Measurements from ENCODE around the gene DBX1. TPM values are rescaled to one million over a fixed set of nuclear protein-coding genes. Genes with fewer than 3 reads are reported as not detected.

The DBX1 gene
- total and polyA plus RNA-seq, 2 of the 13 experiments (the other 11 are each of a cell fraction or from before 2014, with no cell fraction given), result not detected

DNA sequence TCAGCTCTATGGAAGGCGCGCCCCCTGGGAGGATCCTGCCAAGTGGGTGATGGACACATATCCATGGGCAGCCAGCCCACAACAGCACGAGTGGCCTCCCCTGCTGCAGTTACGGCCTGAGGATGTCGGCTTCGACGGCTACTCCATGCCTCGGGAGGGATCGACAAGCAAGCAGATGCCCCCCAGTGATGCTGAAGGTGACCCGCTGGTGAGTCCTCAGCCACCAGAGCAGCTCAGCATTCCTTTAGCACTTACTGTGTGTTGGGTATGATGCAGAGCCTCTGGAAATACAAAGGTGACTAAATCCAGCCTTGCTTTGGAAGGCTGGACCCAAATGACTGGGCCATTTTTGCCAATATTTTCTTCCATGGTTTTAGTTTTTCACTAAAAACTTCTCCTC, 45.7 kb downstream of the DBX1 start (continued):
- TF ChIP-seq, protein P1, sequence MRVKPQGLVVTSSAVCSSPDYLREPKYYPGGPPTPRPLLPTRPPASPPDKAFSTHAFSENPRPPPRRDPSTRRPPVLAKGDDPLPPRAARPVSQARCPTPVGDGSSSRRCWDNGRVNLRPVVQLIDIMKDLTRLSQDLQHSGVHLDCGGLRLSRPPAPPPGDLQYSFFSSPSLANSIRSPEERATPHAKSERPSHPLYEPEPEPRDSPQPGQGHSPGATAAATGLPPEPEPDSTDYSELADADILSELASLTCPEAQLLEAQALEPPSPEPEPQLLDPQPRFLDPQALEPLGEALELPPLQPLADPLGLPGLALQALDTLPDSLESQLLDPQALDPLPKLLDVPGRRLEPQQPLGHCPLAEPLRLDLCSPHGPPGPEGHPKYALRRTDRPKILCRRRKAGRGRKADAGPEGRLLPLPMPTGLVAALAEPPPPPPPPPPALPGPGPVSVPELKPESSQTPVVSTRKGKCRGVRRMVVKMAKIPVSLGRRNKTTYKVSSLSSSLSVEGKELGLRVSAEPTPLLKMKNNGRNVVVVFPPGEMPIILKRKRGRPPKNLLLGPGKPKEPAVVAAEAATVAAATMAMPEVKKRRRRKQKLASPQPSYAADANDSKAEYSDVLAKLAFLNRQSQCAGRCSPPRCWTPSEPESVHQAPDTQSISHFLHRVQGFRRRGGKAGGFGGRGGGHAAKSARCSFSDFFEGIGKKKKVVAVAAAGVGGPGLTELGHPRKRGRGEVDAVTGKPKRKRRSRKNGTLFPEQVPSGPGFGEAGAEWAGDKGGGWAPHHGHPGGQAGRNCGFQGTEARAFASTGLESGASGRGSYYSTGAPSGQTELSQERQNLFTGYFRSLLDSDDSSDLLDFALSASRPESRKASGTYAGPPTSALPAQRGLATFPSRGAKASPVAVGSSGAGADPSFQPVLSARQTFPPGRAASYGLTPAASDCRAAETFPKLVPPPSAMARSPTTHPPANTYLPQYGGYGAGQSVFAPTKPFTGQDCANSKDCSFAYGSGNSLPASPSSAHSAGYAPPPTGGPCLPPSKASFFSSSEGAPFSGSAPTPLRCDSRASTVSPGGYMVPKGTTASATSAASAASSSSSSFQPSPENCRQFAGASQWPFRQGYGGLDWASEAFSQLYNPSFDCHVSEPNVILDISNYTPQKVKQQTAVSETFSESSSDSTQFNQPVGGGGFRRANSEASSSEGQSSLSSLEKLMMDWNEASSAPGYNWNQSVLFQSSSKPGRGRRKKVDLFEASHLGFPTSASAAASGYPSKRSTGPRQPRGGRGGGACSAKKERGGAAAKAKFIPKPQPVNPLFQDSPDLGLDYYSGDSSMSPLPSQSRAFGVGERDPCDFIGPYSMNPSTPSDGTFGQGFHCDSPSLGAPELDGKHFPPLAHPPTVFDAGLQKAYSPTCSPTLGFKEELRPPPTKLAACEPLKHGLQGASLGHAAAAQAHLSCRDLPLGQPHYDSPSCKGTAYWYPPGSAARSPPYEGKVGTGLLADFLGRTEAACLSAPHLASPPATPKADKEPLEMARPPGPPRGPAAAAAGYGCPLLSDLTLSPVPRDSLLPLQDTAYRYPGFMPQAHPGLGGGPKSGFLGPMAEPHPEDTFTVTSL (CRISPR knock-in tag; IDR thresholded peaks at IDR 0.05; ENCODE audit: borderline replicate concordance), result no peak
- TF ChIP-seq, protein P2, sequence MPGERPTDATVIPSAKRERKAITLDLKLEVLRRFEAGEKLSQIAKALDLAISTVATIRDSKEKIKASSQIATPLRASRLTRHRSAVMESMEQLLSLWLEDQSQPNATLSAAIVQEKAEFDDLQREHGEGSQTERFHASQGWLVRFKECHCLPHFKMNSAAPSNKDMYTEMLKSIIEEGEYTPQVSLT (CRISPR knock-in tag; IDR thresholded peaks at IDR 0.05; ENCODE audit: borderline replicate concordance, low read depth), result no peak

DNA sequence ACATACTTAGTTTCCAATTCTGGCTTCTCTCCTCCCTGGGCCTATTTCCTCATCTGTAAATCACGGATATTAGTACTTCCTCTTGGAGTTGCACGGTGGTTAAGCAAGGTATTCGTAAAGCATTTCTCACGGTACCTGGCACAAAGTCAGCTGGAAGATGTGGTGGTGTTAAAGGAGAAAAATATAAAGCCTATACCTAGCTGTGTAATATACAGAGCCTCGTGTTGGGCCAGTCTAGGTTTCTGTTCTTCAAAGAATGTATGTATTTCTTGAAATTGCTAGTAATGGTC, 47.2 kb downstream of the DBX1 start:
- ChIA-PET CTCF (ENCODE audit: low intra/inter-chr PET ratio, low total read pairs) (interaction anchor here (1.2 kb wide), 1 partner anchor 161 kb away, joined by 3 read pairs; no protein-coding TSS in a partner anchor), POLR2A (no interaction called here)
- in situ Hi-C loops (cut with HindIII; ENCODE audit: extremely low pct_ligation_motif_present, low pct_unique_long_range_greater_than_20kb), result loop anchor here (5.0 kb wide), 1 partner anchor 176 kb away; no protein-coding TSS in a partner anchor
- DNase-seq (ENCODE audit: low spot score) (no peak), ATAC-seq (no peak), FAIRE-seq (no peak)
- Histone ChIP-seq H4K20me1 (ENCODE audit: insufficient read depth, low read length) (no peaks in the 10 kb centered on the region), H2AFZ (ENCODE audit: low read length) (no peak overlapping the region), H3K27ac (ENCODE audit: extremely low read length, insufficient read depth, low read length) (no peak overlapping the region), H3K4me3 (replicated peaks in 1 of 3; ENCODE audit: insufficient read depth in 1 of 3, low read depth in 2 of 3, low read length in 3 of 3) (no peak overlapping the region), H3K4me2 (ENCODE audit: low read depth, low read length) (no peak overlapping the region), H3K27me3 (ENCODE audit: control insufficient read depth in 1 of 2, insufficient read depth in 2 of 2, low read length in 2 of 2) (no peaks in the 10 kb centered on the region), H3K9me3 (ENCODE audit: low read length) (no peaks in the 10 kb centered on the region), H3K36me3 (replicated peaks in 1 of 2; ENCODE audit: control insufficient read depth in 1 of 2, insufficient read depth in 2 of 2, low read length in 2 of 2) (peaks cover 34 to 85% of the 10 kb centered on the region in 2 experiments), H3K79me2 (ENCODE audit: insufficient read depth, low read length) (no peaks in the 10 kb centered on the region), H3K4me1 (ENCODE audit: insufficient read depth, low read length) (no peaks in the 10 kb centered on the region), H3K9ac (ENCODE audit: insufficient read depth, low read depth, low read length) (no peak overlapping the region)
- WGBS (ENCODE audit: low lambda C conversion rate), result 96% methylated on average over 5 of the region's 5 CpGs
- intact Hi-C loops (cut with micrococcal nuclease; ENCODE audit: unreplicated experiment), result loop anchor here (5.0 kb wide), 1 partner anchor 76 kb away; no protein-coding TSS in a partner anchor
- no peak for TF ChIP-seq CAMTA2 (CRISPR knock-in tag; IDR thresholded peaks at IDR 0.05; ENCODE audit: borderline replicate concordance)
- no peak for TF ChIP-seq ZNF883 (CRISPR knock-in tag; IDR thresholded peaks at IDR 0.05; ENCODE audit: not compliant biosample characterization)
- no peak for TF ChIP-seq MYC (CRISPR knock-in tag; IDR thresholded peaks at IDR 0.05; ENCODE audit: borderline replicate concordance)
- no peak for TF ChIP-seq CCDC6 (CRISPR knock-in tag; IDR thresholded peaks at IDR 0.05)
- TF ChIP-seq, protein P3, sequence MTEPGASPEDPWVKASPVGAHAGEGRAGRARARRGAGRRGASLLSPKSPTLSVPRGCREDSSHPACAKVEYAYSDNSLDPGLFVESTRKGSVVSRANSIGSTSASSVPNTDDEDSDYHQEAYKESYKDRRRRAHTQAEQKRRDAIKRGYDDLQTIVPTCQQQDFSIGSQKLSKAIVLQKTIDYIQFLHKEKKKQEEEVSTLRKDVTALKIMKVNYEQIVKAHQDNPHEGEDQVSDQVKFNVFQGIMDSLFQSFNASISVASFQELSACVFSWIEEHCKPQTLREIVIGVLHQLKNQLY (CRISPR knock-in tag; IDR thresholded peaks at IDR 0.05), result no peak
- TF ChIP-seq, protein P4, sequence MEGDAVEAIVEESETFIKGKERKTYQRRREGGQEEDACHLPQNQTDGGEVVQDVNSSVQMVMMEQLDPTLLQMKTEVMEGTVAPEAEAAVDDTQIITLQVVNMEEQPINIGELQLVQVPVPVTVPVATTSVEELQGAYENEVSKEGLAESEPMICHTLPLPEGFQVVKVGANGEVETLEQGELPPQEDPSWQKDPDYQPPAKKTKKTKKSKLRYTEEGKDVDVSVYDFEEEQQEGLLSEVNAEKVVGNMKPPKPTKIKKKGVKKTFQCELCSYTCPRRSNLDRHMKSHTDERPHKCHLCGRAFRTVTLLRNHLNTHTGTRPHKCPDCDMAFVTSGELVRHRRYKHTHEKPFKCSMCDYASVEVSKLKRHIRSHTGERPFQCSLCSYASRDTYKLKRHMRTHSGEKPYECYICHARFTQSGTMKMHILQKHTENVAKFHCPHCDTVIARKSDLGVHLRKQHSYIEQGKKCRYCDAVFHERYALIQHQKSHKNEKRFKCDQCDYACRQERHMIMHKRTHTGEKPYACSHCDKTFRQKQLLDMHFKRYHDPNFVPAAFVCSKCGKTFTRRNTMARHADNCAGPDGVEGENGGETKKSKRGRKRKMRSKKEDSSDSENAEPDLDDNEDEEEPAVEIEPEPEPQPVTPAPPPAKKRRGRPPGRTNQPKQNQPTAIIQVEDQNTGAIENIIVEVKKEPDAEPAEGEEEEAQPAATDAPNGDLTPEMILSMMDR (CRISPR knock-in tag; IDR thresholded peaks at IDR 0.05), result no peak
- TF ChIP-seq, protein P5, sequence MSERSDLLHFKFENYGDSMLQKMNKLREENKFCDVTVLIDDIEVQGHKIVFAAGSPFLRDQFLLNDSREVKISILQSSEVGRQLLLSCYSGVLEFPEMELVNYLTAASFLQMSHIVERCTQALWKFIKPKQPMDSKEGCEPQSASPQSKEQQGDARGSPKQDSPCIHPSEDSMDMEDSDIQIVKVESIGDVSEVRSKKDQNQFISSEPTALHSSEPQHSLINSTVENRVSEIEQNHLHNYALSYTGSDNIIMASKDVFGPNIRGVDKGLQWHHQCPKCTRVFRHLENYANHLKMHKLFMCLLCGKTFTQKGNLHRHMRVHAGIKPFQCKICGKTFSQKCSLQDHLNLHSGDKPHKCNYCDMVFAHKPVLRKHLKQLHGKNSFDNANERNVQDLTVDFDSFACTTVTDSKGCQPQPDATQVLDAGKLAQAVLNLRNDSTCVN (CRISPR knock-in tag; IDR thresholded peaks at IDR 0.05; ENCODE audit: borderline replicate concordance), result no peak
- no peak for TF ChIP-seq ARNT2 (CRISPR knock-in tag; IDR thresholded peaks at IDR 0.05; ENCODE audit: low read depth)
- no peak for TF ChIP-seq REPIN1 (CRISPR knock-in tag; IDR thresholded peaks at IDR 0.05; ENCODE audit: borderline replicate concordance, low read depth)
- TF ChIP-seq ZSCAN25 (CRISPR knock-in tag; IDR thresholded peaks at IDR 0.05), result no peak
- no peak for TF ChIP-seq KDM6A (CRISPR knock-in tag; IDR thresholded peaks at IDR 0.05; ENCODE audit: low read depth)
- no peak for TF ChIP-seq ZBTB1 (CRISPR knock-in tag; IDR thresholded peaks at IDR 0.05; ENCODE audit: borderline replicate concordance)
- no TSS peak for BruUV-seq (replicated peaks)

Data from HepG2 (cell line).